Smooth muscle cell of the brain vasculature (primary cell): ENCODE results near the gene CNIH3.

Source experiments
- DNase-seq: peaks from one replicate; pipeline ENCODE4 v3.0.0-alpha.2; 2012; ENCODE audit warnings: low read depth, low spot score

Gene CNIH3

DNA sequence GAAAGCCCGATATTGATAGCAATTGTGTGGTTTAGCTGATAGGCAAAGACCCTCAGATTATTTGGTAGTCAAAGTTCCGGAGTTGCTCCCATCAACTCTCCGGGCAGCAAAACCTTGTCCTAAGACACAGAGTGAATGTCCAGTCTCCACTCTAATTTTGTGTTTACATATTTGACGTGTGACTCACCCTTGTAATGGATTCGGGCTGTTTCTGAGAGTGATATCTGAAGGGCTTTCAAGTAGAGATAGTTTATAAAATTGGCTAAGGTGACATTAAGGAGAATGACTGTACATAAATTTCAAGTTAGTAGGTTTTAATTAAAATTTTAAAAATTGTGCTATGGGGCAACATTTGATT is 154.2 kb downstream of the CNIH3 start:
- DNase-seq = no peak

- DNase-seq = no peak
Observed at GRCh38 chr1:224773646-224774045, 157.5 kb downstream of the CNIH3 start.

DNA sequence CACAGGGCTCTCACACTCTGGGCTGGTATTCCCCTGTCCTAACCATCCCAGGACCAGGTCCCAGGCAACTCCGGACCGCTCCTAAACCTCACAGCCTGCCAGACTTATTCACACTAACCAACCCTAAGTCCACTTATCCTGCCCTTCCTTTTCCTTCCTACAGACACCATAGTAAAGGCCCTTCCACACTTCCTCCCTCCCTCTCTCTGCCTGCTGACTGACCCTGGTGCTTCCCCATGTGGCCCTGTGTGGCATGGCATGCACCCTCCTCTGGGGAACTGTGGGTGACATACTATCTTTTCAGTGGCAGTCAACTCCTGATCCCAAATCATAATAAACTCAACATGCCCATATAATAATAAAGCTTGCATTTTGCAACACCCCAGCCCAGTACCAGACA is 158.3 kb downstream of the CNIH3 start:
- DNase-seq = no peak

- no peak for DNase-seq
Observed at GRCh38 chr1:224777180-224777579, 161.1 kb downstream of the CNIH3 start.

- DNase-seq = no peak
Observed at GRCh38 chr1:224779536-224779935, 163.4 kb downstream of the CNIH3 start.

GRCh38 chr1:224780736-224781135 is 164.6 kb downstream of the CNIH3 start:
- no peak for DNase-seq

DNA sequence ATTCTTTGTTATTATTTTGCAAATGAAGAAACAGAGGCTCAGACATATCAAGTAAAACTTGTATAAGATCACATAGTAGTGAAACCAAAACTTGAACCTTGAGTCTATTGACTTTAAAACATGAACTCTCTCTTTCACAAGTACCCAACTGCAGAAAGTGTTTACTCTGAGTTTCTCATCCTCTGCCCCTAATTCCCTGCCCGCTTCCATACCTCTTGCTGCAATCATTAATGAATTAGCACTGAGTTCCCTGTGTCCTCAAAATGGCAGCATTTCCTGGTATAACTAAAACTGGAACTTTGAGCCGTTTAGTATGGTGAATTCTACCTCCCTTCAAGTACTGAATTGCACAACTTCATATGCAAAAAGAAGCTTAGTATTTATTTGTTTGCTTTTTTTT is 165.7 kb downstream of the CNIH3 start:
- no peak for DNase-seq

- DNase-seq = no peak
Observed at GRCh38 chr1:224782281-224783000, 166.3 kb downstream of the CNIH3 start.

DNA sequence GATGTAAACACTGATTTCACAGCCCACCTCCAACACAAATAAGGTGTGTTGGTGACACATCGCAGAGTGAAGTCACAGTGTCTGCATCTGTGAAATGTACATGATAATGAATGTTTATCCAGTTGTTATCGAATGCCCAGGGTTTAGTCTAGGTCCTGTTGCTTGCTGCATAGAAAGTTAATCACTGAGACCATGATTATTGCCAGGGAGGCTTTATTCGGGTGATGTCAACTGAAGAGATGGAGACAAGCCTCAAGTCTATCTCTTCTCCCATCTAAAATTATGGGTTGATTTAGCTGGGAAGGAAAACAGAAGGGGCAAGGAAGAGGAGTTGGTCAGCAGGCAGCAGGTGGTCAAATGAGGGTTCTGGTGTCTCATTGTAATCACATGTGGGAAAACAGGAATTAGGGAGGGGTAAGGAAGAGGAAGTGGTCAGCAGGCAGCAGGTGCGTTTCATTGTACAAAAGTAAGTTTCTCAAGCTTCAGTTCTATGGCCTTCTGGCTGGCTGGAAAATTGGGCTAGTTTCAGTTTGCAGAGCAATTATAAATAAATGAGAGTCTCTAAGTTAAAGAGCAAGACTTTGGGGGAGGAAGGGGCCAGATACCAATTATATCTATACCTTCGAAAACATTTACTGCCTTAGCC is 167.0 kb downstream of the CNIH3 start:
- no peak for DNase-seq

GRCh38 chr1:224784265-224785039 is 168.3 kb downstream of the CNIH3 start:
- DNase-seq = no peak

- DNase-seq = no peak
Observed at GRCh38 chr1:224785040-224785328, 168.9 kb downstream of the CNIH3 start.

GRCh38 chr1:224785622-224786021 is 169.5 kb downstream of the CNIH3 start:
- DNase-seq = no peak

DNA sequence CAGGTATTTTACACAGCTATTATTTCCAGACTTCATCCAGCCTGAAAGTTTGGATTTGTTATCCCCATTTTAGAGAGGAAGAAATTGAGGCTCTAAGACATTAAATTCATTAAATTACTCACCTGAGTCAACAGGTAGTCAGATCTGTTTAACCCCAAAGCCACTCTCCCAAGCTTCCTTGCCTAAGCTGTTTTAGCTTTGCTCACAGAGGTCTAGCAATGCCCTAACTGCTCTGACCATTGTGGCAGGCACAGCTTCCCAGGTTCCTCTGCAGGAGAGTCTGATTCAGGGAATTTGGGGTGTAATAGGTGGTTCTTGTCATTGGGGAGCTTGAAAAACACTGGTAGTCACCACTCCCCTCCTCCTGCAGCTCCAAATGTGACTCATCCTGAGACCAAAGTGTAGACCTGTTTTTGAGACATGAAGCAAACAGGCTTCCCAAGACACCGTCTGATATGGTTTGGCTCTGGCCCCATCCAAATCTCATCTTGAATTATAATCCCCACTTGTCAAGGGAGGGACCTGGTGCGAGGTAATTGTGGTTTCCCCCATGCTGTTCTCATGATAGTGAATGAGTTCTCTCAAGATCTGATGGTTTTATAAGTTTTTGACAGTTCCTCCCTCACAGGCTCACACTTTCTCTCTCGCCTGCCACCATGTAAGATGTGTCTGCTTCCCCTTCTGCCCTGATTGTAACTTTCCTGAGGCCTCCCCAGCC is 170.6 kb downstream of the CNIH3 start:
- DNase-seq = no peak

DNA sequence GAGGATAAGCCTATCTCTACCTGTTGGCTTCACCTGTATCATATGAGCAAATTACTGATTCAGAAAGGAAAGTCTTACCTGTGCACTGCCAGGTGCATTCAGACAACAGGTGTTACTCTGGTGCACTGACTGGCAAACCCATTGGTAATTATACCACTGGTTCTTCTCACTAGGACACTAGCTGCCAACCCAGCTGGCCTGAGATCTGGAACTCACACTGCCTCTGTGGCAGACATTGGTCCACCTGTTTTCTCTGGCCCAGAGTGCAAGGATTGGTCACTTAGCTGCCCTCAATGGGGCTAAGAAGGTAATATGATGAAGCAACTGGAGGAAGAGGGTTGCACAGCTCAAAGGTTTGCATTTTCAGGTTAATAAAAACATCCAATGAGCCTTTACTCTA is 173.2 kb downstream of the CNIH3 start:
- DNase-seq = no peak
